K562 (cell line): ENCODE results near the gene FAM156A. TPM values are rescaled to one million over a fixed set of nuclear protein-coding genes. Genes with fewer than 3 reads are reported as not detected.
"Not testable (repeated sequence)": the region's sequence is repeated elsewhere in the genome, so short reads cannot be mapped to it uniquely, and the experiment has no call there.

Experiments used
- ATAC-seq: fragments of 200-7000 bp; cut with Tn5 transposase; 3 replicates; pipeline ENCODE4 v1.9.1; 2020; ENCODE audit warnings: moderate library complexity
- BruUV-seq: library from RNA; stranded (reverse); fragments of 400-500 nt; replicated peaks from 2 replicates; lab custom pipeline; 2021; lab: Mats Ljungman, UMichigan
- CTCF ChIA-PET: fragments of 300-600 bp; formaldehyde crosslinking; extraction: SDS; loops from one replicate; lab custom pipeline; 2021; ENCODE audit warnings: low intra/inter-chr PET ratio; lab: Yijun Ruan, JAX
- POLR2A ChIA-PET: fragments of 300-600, 350-650 bp; sonication (Branson Sonifier 250); formaldehyde crosslinking; extraction: SDS; loops from one replicate; lab custom pipeline; 2021; ENCODE audit warnings: antibody characterized with exemption, inconsistent platforms; lab: Yijun Ruan, JAX
- DNase-seq, 4 experiments: peaks; one replicate each; pipeline versions ENCODE4 v3.0.0 to v3.0.0-alpha.2; 2011 to 2018; ENCODE audit warnings: low spot score in 3 of 4, mixed read lengths in 3 of 4; ENCODE audit errors: extremely low read depth in 1 of 4
- FAIRE-seq: peaks from 2 replicates; lab custom pipeline; 2011; peaks lifted over from hg19 to GRCh38; lab: Jason Lieb, UNC
- H2AFZ ChIP-seq: 2 replicates; pipeline ENCODE4 v1.6.0; 2011; ENCODE audit warnings: low read depth, low read length, control low read depth, inconsistent platforms
- H3K27ac ChIP-seq: fragments of 200-600 bp; 3 replicates; pipeline ENCODE4 v1.8.0; 2011; ENCODE audit warnings: low read depth, mild to moderate bottlenecking, control low read depth, inconsistent platforms, low read length, moderate library complexity, mixed read lengths; ENCODE audit errors: extremely low read depth
- H3K27me3 ChIP-seq, 2 experiments: fragments of 300-600 bp in 1 of 2; 2 replicates in 1 of 2; 3 replicates in 1 of 2; pipeline versions ENCODE4 v1.6.0 to v1.8.0; 2011; ENCODE audit warnings: inconsistent platforms in 2 of 2, low read length in 2 of 2, mild to moderate bottlenecking in 1 of 2, mixed read lengths in 1 of 2, moderate library complexity in 1 of 2; ENCODE audit not compliant: control insufficient read depth in 2 of 2, insufficient read depth in 2 of 2
- H3K36me3 ChIP-seq: fragments of 300-600 bp; 3 replicates; pipeline ENCODE4 v1.8.0; 2011; ENCODE audit warnings: mild to moderate bottlenecking, low read length, inconsistent platforms; ENCODE audit not compliant: control insufficient read depth, insufficient read depth
- H3K4me1 ChIP-seq, 2 experiments: fragments of 200-600 bp in 1 of 2; replicated peaks in 1 of 2; 2 replicates in 1 of 2; 3 replicates in 1 of 2; pipeline versions ENCODE4 v1.5.1 to v1.8.0; 2011; ENCODE audit warnings: inconsistent platforms in 2 of 2, low read length in 2 of 2, mild to moderate bottlenecking in 1 of 2, mixed read lengths in 1 of 2, moderate library complexity in 1 of 2; ENCODE audit not compliant: control insufficient read depth in 2 of 2, insufficient read depth in 2 of 2
- H3K4me2 ChIP-seq: 2 replicates; pipeline ENCODE4 v1.6.1; 2011; ENCODE audit warnings: low read length, control low read depth, inconsistent platforms, mixed read lengths; ENCODE audit not compliant: insufficient read depth
- H3K4me3 ChIP-seq: fragments of 200-600 bp; sonication (generic), shearing (Covaris generic); 2 replicates; pipeline ENCODE4 v1.5.1; 2016; ENCODE audit warnings: control low read depth, inconsistent platforms
- H3K79me2 ChIP-seq: fragments of 200-600 bp; 3 replicates; pipeline ENCODE4 v1.8.0; 2011; ENCODE audit warnings: low read length, inconsistent platforms; ENCODE audit not compliant: control insufficient read depth, insufficient read depth
- H3K9ac ChIP-seq, 2 experiments: 2 replicates each; pipeline versions ENCODE4 v1.6.0 to v1.6.1; 2011; ENCODE audit warnings: low read depth in 2 of 2, low read length in 2 of 2, control low read depth in 1 of 2, inconsistent platforms in 1 of 2, mild to moderate bottlenecking in 1 of 2, mixed read lengths in 1 of 2; ENCODE audit not compliant: insufficient read depth in 1 of 2
- H3K9me1 ChIP-seq: one replicate; pipeline ENCODE4 v1.6.0; 2011; ENCODE audit warnings: inconsistent platforms, mild to moderate bottlenecking, low read length, moderate library complexity; ENCODE audit not compliant: control insufficient read depth, insufficient read depth
- H3K9me3 ChIP-seq: replicated peaks from 2 replicates; pipeline ENCODE4 v1.5.1; 2011; ENCODE audit warnings: low read depth, low read length, inconsistent platforms; ENCODE audit not compliant: control insufficient read depth, insufficient read depth
- H4K20me1 ChIP-seq: replicated peaks from 2 replicates; pipeline ENCODE4 v1.6.1; 2011; ENCODE audit warnings: low read length, inconsistent platforms, mixed read lengths; ENCODE audit not compliant: control insufficient read depth, insufficient read depth
- WGBS: fragments of 100-300 bp; shearing (Covaris generic); methylation state at CpG from one replicate; pipeline ENCODE4 v1.1.6; 2016; ENCODE audit warnings: low coverage, mixed read lengths; ENCODE audit not compliant: insufficient coverage; ENCODE audit errors: missing lambda C conversion rate; 5-methylcytosine and 5-hydroxymethylcytosine counted together
- in situ Hi-C: fragments of 300-500 bp; cut with MboI; formaldehyde crosslinking; loops from 4 replicates; pipeline ENCODE4 v1.15.0; 2018; ENCODE audit warnings: inconsistent platforms, mixed read lengths
- intact Hi-C: fragments of 100-400 bp; cut with micrococcal nuclease; formaldehyde crosslinking; loops from 2 replicates; pipeline ENCODE4 v1.14.2; 2022
- polyA plus RNA-seq, 8 experiments: library from polyadenylated mRNA; depleted of rRNA in 4 of 8; stranded (reverse) in 5 of 8; unstranded in 3 of 8; fragments of >200 nt; fragmentation: Nextera tagmentation in 2 of 8; fragmentation: Illumina TruSeq in 1 of 8; extraction: Ambion mirVana in 2 of 8; extraction: Trizol in 1 of 8; gene quantifications; 2 replicates each; pipeline versions ENCODE4 v1.2.1 to v1.2.3, GENCODE V29; 2011 to 2014; ENCODE audit warnings: inconsistent platforms in 1 of 8, missing spikeins in 1 of 8
- total RNA-seq, 7 experiments: library from RNA; depleted of rRNA in 6 of 7; stranded (reverse); fragments of >200 nt in 6 of 7; fragmentation: Illumina TruSeq in 2 of 7; extraction: Trizol in 2 of 7; gene quantifications; 2 replicates each; pipeline versions ENCODE4 v1.2.1 to v1.2.3, GENCODE V29; 2011 to 2021; ENCODE audit warnings: low replicate concordance in 1 of 7

Gene FAM156A
- total and polyA plus RNA-seq, 9 of the 15 experiments (the other 6 are each of a cell fraction or from before 2014, with no cell fraction given): 1.9 to 20.3 (median 8.6) TPM

GRCh38 chrX:52909313-52909969 lies 48.9 kb downstream of the FAM156A start:
- H3K27ac ChIP-seq, H3K9me3 ChIP-seq, DNase-seq, H2AFZ ChIP-seq, BruUV-seq, POLR2A ChIA-PET, H3K4me3 ChIP-seq, H3K9me1 ChIP-seq, H3K79me2 ChIP-seq, in situ Hi-C loops, CTCF ChIA-PET, intact Hi-C loops, H3K27me3 ChIP-seq, H4K20me1 ChIP-seq, H3K9ac ChIP-seq, H3K4me1 ChIP-seq, H3K36me3 ChIP-seq, H3K4me2 ChIP-seq: not testable (repeated sequence)
- ATAC-seq: peak; percentile 55; the same call in 2 of the 3 replicates
- peak; percentile 49 for FAIRE-seq
- WGBS: no CpG with 5 or more reads among the region's 12 CpGs

GRCh38 chrX:52907900-52908299 lies 50.4 kb downstream of the FAM156A start:
- H3K4me1 ChIP-seq, H3K4me3 ChIP-seq, H3K79me2 ChIP-seq, BruUV-seq, H2AFZ ChIP-seq, POLR2A ChIA-PET, DNase-seq, intact Hi-C loops, H3K27ac ChIP-seq, ATAC-seq, H3K27me3 ChIP-seq, in situ Hi-C loops, H3K9ac ChIP-seq, H4K20me1 ChIP-seq, CTCF ChIA-PET, H3K9me1 ChIP-seq, FAIRE-seq, H3K36me3 ChIP-seq, H3K9me3 ChIP-seq, H3K4me2 ChIP-seq: not testable (repeated sequence)
- no CpG with 5 or more reads among the region's 17 CpGs for WGBS

GRCh38 chrX:52907137-52907536 lies 51.2 kb downstream of the FAM156A start:
- POLR2A ChIA-PET, H2AFZ ChIP-seq, H3K79me2 ChIP-seq, H3K4me2 ChIP-seq, H3K27ac ChIP-seq, H3K9me1 ChIP-seq, DNase-seq, H3K4me3 ChIP-seq, CTCF ChIA-PET, intact Hi-C loops, in situ Hi-C loops, H4K20me1 ChIP-seq, FAIRE-seq, BruUV-seq, H3K9me3 ChIP-seq, H3K36me3 ChIP-seq, H3K9ac ChIP-seq, H3K27me3 ChIP-seq, H3K4me1 ChIP-seq, ATAC-seq: not testable (repeated sequence)
- WGBS: no CpG with 5 or more reads among the region's 17 CpGs

GRCh38 chrX:52906072-52906471 lies 52.2 kb downstream of the FAM156A start:
- intact Hi-C loops: not testable (repeated sequence)
- no CpG with 5 or more reads among the region's 4 CpGs for WGBS

More at GRCh38 chrX:52906072-52906471, 52.2 kb downstream of the FAM156A start:
- DNase-seq, in situ Hi-C loops, H3K4me2 ChIP-seq, POLR2A ChIA-PET, H3K27ac ChIP-seq, H3K36me3 ChIP-seq, H3K27me3 ChIP-seq, CTCF ChIA-PET, H3K9me3 ChIP-seq, H3K4me3 ChIP-seq, H3K9ac ChIP-seq, ATAC-seq, H3K9me1 ChIP-seq, H4K20me1 ChIP-seq, H3K4me1 ChIP-seq, BruUV-seq, FAIRE-seq, H3K79me2 ChIP-seq, H2AFZ ChIP-seq: not testable (repeated sequence)
